ENCODE data around the gene TSPAN4. TPM values are rescaled to one million over a fixed set of nuclear protein-coding genes. Genes with fewer than 3 reads are reported as not detected.

TSPAN4 gene
- total and polyA plus RNA-seq, 9 of the 15 experiments (the other 6 are each of a cell fraction or from before 2014, with no cell fraction given) = 0.07 to 31.0 (median 15.7) TPM

DNA sequence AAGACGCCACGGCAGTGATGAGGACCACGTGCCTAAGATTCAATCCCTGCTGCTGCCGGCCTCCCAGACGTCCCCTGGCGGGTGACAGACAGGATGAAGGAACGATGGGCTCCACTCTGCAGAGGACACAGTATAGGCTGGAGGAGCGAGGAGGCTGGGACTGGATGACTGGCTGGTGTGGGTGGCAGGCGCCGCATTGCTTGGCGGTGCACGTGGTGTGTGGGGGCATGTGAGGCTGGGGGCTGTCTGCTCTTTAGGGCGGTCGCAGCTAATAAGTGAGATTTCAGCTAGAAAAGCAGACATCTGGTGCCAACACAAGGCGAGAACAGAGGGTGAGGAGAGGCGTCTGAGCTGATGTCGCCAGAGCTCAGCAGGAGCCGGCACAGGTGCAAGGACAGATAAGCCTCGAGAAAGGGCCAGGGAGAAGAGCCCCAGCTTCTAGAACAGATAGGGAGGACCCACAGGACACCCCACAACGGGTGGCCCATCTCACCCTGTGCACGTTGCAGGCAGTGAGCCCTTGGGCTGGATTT lies 33.2 kb downstream of the TSPAN4 start (continued):
- TF ChIP-seq, protein P1, sequence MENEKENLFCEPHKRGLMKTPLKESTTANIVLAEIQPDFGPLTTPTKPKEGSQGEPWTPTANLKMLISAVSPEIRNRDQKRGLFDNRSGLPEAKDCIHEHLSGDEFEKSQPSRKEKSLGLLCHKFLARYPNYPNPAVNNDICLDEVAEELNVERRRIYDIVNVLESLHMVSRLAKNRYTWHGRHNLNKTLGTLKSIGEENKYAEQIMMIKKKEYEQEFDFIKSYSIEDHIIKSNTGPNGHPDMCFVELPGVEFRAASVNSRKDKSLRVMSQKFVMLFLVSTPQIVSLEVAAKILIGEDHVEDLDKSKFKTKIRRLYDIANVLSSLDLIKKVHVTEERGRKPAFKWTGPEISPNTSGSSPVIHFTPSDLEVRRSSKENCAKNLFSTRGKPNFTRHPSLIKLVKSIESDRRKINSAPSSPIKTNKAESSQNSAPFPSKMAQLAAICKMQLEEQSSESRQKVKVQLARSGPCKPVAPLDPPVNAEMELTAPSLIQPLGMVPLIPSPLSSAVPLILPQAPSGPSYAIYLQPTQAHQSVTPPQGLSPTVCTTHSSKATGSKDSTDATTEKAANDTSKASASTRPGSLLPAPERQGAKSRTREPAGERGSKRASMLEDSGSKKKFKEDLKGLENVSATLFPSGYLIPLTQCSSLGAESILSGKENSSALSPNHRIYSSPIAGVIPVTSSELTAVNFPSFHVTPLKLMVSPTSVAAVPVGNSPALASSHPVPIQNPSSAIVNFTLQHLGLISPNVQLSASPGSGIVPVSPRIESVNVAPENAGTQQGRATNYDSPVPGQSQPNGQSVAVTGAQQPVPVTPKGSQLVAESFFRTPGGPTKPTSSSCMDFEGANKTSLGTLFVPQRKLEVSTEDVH (IDR thresholded peaks at IDR 0.05; ENCODE audit: low read depth, partially characterized antibody) = no peak
- TF ChIP-seq FIP1L1 (IDR thresholded peaks at IDR 0.05; ENCODE audit: low read depth, low read length, poor library complexity, severe bottlenecking) = no peak
- TF ChIP-seq, protein P2, sequence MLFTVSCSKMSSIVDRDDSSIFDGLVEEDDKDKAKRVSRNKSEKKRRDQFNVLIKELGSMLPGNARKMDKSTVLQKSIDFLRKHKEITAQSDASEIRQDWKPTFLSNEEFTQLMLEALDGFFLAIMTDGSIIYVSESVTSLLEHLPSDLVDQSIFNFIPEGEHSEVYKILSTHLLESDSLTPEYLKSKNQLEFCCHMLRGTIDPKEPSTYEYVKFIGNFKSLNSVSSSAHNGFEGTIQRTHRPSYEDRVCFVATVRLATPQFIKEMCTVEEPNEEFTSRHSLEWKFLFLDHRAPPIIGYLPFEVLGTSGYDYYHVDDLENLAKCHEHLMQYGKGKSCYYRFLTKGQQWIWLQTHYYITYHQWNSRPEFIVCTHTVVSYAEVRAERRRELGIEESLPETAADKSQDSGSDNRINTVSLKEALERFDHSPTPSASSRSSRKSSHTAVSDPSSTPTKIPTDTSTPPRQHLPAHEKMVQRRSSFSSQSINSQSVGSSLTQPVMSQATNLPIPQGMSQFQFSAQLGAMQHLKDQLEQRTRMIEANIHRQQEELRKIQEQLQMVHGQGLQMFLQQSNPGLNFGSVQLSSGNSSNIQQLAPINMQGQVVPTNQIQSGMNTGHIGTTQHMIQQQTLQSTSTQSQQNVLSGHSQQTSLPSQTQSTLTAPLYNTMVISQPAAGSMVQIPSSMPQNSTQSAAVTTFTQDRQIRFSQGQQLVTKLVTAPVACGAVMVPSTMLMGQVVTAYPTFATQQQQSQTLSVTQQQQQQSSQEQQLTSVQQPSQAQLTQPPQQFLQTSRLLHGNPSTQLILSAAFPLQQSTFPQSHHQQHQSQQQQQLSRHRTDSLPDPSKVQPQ (CRISPR knock-in tag; IDR thresholded peaks at IDR 0.05; ENCODE audit: borderline replicate concordance) = no peak
- no peak for TF ChIP-seq POLR2B (IDR thresholded peaks at IDR 0.05; ENCODE audit: low read depth, partially characterized antibody)
- TF ChIP-seq ZBTB17 (CRISPR knock-in tag; IDR thresholded peaks at IDR 0.05) = no peak
- TF ChIP-seq ZNF324 (CRISPR knock-in tag; IDR thresholded peaks at IDR 0.05) = no peak
- no peak for TF ChIP-seq TRIM25 (IDR thresholded peaks at IDR 0.05; ENCODE audit: borderline replicate concordance)
- TF ChIP-seq MTA3 (IDR thresholded peaks at IDR 0.05; ENCODE audit: borderline replicate concordance) = no peak
- peak; percentile 90 to 92 for TF ChIP-seq KDM1A (IDR thresholded peaks at IDR 0.05)
- TF ChIP-seq ZNF121 (CRISPR knock-in tag; conservative IDR thresholded peaks at IDR 0.05) = no peak
- TF ChIP-seq OTX1 (CRISPR knock-in tag; IDR thresholded peaks at IDR 0.05) = no peak
- TF ChIP-seq CREBBP (IDR thresholded peaks at IDR 0.05; ENCODE audit: low read depth, low read length) = no peak
- TF ChIP-seq HES1 (IDR thresholded peaks at IDR 0.05; ENCODE audit: low read depth) = no peak
- TF ChIP-seq, protein P3, sequence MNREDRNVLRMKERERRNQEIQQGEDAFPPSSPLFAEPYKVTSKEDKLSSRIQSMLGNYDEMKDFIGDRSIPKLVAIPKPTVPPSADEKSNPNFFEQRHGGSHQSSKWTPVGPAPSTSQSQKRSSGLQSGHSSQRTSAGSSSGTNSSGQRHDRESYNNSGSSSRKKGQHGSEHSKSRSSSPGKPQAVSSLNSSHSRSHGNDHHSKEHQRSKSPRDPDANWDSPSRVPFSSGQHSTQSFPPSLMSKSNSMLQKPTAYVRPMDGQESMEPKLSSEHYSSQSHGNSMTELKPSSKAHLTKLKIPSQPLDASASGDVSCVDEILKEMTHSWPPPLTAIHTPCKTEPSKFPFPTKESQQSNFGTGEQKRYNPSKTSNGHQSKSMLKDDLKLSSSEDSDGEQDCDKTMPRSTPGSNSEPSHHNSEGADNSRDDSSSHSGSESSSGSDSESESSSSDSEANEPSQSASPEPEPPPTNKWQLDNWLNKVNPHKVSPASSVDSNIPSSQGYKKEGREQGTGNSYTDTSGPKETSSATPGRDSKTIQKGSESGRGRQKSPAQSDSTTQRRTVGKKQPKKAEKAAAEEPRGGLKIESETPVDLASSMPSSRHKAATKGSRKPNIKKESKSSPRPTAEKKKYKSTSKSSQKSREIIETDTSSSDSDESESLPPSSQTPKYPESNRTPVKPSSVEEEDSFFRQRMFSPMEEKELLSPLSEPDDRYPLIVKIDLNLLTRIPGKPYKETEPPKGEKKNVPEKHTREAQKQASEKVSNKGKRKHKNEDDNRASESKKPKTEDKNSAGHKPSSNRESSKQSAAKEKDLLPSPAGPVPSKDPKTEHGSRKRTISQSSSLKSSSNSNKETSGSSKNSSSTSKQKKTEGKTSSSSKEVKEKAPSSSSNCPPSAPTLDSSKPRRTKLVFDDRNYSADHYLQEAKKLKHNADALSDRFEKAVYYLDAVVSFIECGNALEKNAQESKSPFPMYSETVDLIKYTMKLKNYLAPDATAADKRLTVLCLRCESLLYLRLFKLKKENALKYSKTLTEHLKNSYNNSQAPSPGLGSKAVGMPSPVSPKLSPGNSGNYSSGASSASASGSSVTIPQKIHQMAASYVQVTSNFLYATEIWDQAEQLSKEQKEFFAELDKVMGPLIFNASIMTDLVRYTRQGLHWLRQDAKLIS (CRISPR knock-in tag; IDR thresholded peaks at IDR 0.05) = no peak
- no peak for TF ChIP-seq CAMTA2 (CRISPR knock-in tag; conservative IDR thresholded peaks at IDR 0.05)
- TF ChIP-seq CTBP1 (IDR thresholded peaks at IDR 0.05; ENCODE audit: borderline replicate concordance) = peak; percentile 79
- no peak for TF ChIP-seq MTF1 (CRISPR knock-in tag; IDR thresholded peaks at IDR 0.05; ENCODE audit: borderline replicate concordance)

All from K562 (cell line).